Measurements from ENCODE around the gene SPIB. TPM values are rescaled to one million over a fixed set of nuclear protein-coding genes. Genes with fewer than 3 reads are reported as not detected.
"Not testable (repeated sequence)": the region's sequence is repeated elsewhere in the genome, so short reads cannot be mapped to it uniquely, and the experiment has no call there.

SPIB gene
- total and polyA plus RNA-seq, 2 of the 4 experiments (the other 2 are of a cell fraction) = not detected

DNA sequence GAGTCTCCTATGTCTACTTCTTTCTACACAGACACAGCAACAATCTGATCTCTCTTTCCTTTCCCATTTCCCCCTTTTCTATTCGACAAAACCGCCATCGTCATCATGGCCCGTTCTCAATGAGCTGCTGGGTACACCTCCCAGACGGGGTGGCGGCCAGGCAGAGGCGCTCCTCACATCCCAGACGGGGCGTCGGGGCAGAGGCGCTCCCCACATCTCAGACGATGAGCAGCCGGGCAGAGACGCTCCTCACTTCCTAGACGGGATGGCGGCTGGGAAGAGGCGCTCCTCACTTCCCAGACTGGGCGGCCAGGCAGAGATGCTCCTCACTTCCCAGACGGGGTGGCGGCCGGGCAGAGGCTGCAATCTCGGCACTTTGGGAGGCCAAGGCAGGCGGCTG is 27.8 kb upstream of the SPIB start:
- 100% methylated on average over 5 of the region's 23 CpGs; no CpG with 5 or more reads in 1 of the 2 experiments for WGBS, 2 experiments (ENCODE audit: extremely low coverage in 2 of 2, insufficient read length in 1 of 2)
- H3K9ac ChIP-seq (ENCODE audit: low read depth, low read length); CTCF ChIA-PET; H3K9me3 ChIP-seq (ENCODE audit: control insufficient read depth, insufficient read depth, low read length); H3K4me2 ChIP-seq (ENCODE audit: low read depth, low read length); H4K91ac ChIP-seq (ENCODE audit: insufficient read depth, low read depth, low read length); H2BK120ac ChIP-seq (ENCODE audit: low read depth, low read length); POLR2A ChIA-PET (ENCODE audit: unreplicated experiment); in situ Hi-C loops (cut with MboI; ENCODE audit: low sequenced_read_pairs); DNase-seq; H3K27ac ChIP-seq (ENCODE audit: insufficient read depth, low read length); H3K4me3 ChIP-seq (ENCODE audit: insufficient read depth, low read depth, low read length); dilution Hi-C loops (cut with HindIII; ENCODE audit: low sequenced_read_pairs, unreplicated experiment); intact Hi-C loops (cut with micrococcal nuclease); H3K56ac ChIP-seq (ENCODE audit: extremely low read depth, insufficient read depth, low read length); H4K20me1 ChIP-seq (ENCODE audit: insufficient read depth, low read length); H3K36me3 ChIP-seq (ENCODE audit: control insufficient read depth, insufficient read depth, low read length); H3K4ac ChIP-seq (ENCODE audit: low read depth, low read length); H2AK9ac ChIP-seq (replicated peaks; ENCODE audit: low read depth, low read length, poor library complexity); H2BK15ac ChIP-seq (ENCODE audit: low read depth, low read length); H2AFZ ChIP-seq (replicated peaks; ENCODE audit: low read length, poor library complexity); H2AK5ac ChIP-seq (ENCODE audit: low read depth, low read length); H3K27me3 ChIP-seq (ENCODE audit: control insufficient read depth, insufficient read depth, low read length); H3K9me1 ChIP-seq (ENCODE audit: insufficient read depth, low read length); H2BK20ac ChIP-seq (ENCODE audit: low read depth, low read length); BruUV-seq (replicated peaks); H3K23ac ChIP-seq (ENCODE audit: low read depth, low read length); H4K5ac ChIP-seq (ENCODE audit: low read depth, low read length); H3K4me1 ChIP-seq (ENCODE audit: control insufficient read depth, insufficient read depth, low read length); H3K18ac ChIP-seq (ENCODE audit: low read depth, low read length); H3K14ac ChIP-seq (replicated peaks; ENCODE audit: low read depth, low read length); ATAC-seq (ENCODE audit: low read depth); H4K8ac ChIP-seq (ENCODE audit: low read depth in 2 of 2, low read length in 2 of 2); H2BK5ac ChIP-seq (ENCODE audit: low read depth, low read length, poor library complexity, severe bottlenecking): not testable (repeated sequence)
- H3K79me1 ChIP-seq (ENCODE audit: low read depth in 1 of 2, low read length in 2 of 2) = peaks cover 7 to 27% of the 10 kb centered on the region in 2 experiments
